Endodermal cell (in vitro differentiated cells): ENCODE data around the gene SPATA4. TPM values are rescaled to one million over a fixed set of nuclear protein-coding genes. Genes with fewer than 3 reads are reported as not detected.

ENCODE experiments used
- DNase-seq: peaks from one replicate; pipeline ENCODE4 v3.0.0-alpha.2; 2017
- H3K27ac ChIP-seq: 2 replicates; pipeline ENCODE4 v1.5.1; 2013; ENCODE audit warnings: mild to moderate bottlenecking, low read depth, low read length, moderate library complexity
- H3K27me3 ChIP-seq: 2 replicates; pipeline ENCODE4 v1.6.1; 2013; ENCODE audit warnings: mild to moderate bottlenecking, low read length, moderate library complexity; ENCODE audit not compliant: insufficient read depth, control insufficient read depth, poor library complexity, severe bottlenecking
- H3K36me3 ChIP-seq: 2 replicates; pipeline ENCODE4 v1.7.0; 2013; ENCODE audit warnings: mild to moderate bottlenecking, low read length, moderate library complexity; ENCODE audit not compliant: control insufficient read depth, insufficient read depth
- H3K4me1 ChIP-seq: one replicate; pipeline ENCODE4 v1.7.0; 2013; ENCODE audit warnings: low read length; ENCODE audit not compliant: control insufficient read depth, insufficient read depth
- H3K4me3 ChIP-seq: 2 replicates; pipeline ENCODE4 v1.5.1; 2013; ENCODE audit warnings: mild to moderate bottlenecking, low read length, moderate library complexity
- H3K9ac ChIP-seq: 2 replicates; pipeline ENCODE4 v1.6.1; 2013; ENCODE audit warnings: mild to moderate bottlenecking, low read length, moderate library complexity; ENCODE audit not compliant: poor library complexity, severe bottlenecking; ENCODE audit errors: extremely low read depth
- H3K9me3 ChIP-seq: 2 replicates; pipeline ENCODE4 v1.6.1; 2013; ENCODE audit warnings: mild to moderate bottlenecking, low read length, moderate library complexity; ENCODE audit not compliant: control insufficient read depth
- H3K27ac Mint-ChIP-seq: 2 replicates; pipeline ENCODE4 v1.8.0; 2020; ENCODE audit warnings: mixed read lengths
- H3K27me3 Mint-ChIP-seq: 2 replicates; pipeline ENCODE4 v1.8.0; 2021; ENCODE audit warnings: mild to moderate bottlenecking, mixed read lengths; ENCODE audit not compliant: insufficient read depth
- H3K36me3 Mint-ChIP-seq: 2 replicates; pipeline ENCODE4 v1.8.0; 2020; ENCODE audit warnings: low read depth, mixed read lengths
- H3K4me1 Mint-ChIP-seq: 2 replicates; pipeline ENCODE4 v1.8.0; 2020; ENCODE audit warnings: mixed read lengths
- H3K4me3 Mint-ChIP-seq: 2 replicates; pipeline ENCODE4 v1.8.0; 2020; ENCODE audit warnings: mild to moderate bottlenecking, moderate library complexity, mixed read lengths
- H3K9me3 Mint-ChIP-seq: 2 replicates; pipeline ENCODE4 v1.8.0; 2020; ENCODE audit warnings: mild to moderate bottlenecking, mixed read lengths
- CTCF ChIP-seq: fragments of 200-600 bp; sonication (generic); conservative IDR thresholded peaks from 2 replicates; pipeline ENCODE4 v1.5.0; 2021; ENCODE audit warnings: antibody characterized with exemption, mild to moderate bottlenecking
- WGBS, 2 experiments: methylation state at CpG; one replicate each; pipeline versions ENCODE4 v1.1.5 to v1.1.7; 2013; ENCODE audit warnings: missing lambda C conversion rate in 2 of 2, mixed read lengths in 1 of 2; ENCODE audit not compliant: insufficient coverage in 1 of 2, insufficient read length in 1 of 2; 5-methylcytosine and 5-hydroxymethylcytosine counted together
- total RNA-seq, 2 donors: library from RNA; stranded (reverse); fragmentation: NEBNext Ultra II Directional in 1 of 2; extraction: Animal tissue kit (Norgen Biotek cat#: 25700) in 1 of 2; gene quantifications; 2 replicates in 1 of 2; 3 replicates in 1 of 2; pipeline ENCODE4 v1.2.1, GENCODE V29; 2021

Gene SPATA4
- total RNA-seq, 2 donors from 2014 or later: not detected

GRCh38 chr4:176134670-176135069, 60.7 kb downstream of the SPATA4 start:
- H3K4me1 ChIP-seq: no peaks in the 10 kb centered on the region
- WGBS, 2 experiments: 83% methylated on average over 2 of the region's 2 CpGs; no CpG with 5 or more reads in 1 of the 2 experiments
- no peaks in the 10 kb centered on the region for H3K9me3 ChIP-seq
- no peak overlapping the region for H3K9ac ChIP-seq
- TF ChIP-seq CTCF: no peak
- H3K4me3 ChIP-seq: no peak overlapping the region
- Mint-ChIP-seq H3K27ac (no peak overlapping the region), H3K9me3 (no peaks in the 10 kb centered on the region), H3K36me3 (no peaks in the 10 kb centered on the region), H3K27me3 (no peaks in the 10 kb centered on the region), H3K4me1 (no peaks in the 10 kb centered on the region), H3K4me3 (no peak overlapping the region)
- no peak overlapping the region for H3K27ac ChIP-seq
- H3K27me3 ChIP-seq: no peaks in the 10 kb centered on the region
- DNase-seq: no peak
- H3K36me3 ChIP-seq: no peaks in the 10 kb centered on the region

Other genes with a start within 250 kb of the SPATA4 start
- 1 to 10 TPM; 3.5 to 7.3 TPM for gene WDR17, start 129.7 kb downstream of the SPATA4 start, total RNA-seq
- gene ASB5, start 73.6 kb upstream of the SPATA4 start, total RNA-seq: 10 to 100 TPM in 1 of 2 donors, 1 to 10 TPM in 1; 2.8 to 14.6 TPM
- gene SPCS3, start 124.4 kb upstream of the SPATA4 start, total RNA-seq: 100 to 1,000 TPM; 160 to 164 TPM